ENCODE data around the gene E2F2.

GRCh38 chr1:23470282-23471070, 60.6 kb downstream of the E2F2 start:
- TF ChIP-seq POLR2A (IDR thresholded peaks at IDR 0.05): no peak
- no peak for TF ChIP-seq CTCF (IDR thresholded peaks at IDR 0.05 in 8 of 11, conservative IDR thresholded peaks at IDR 0.05 in 3 of 11)
- TF ChIP-seq POLR2AphosphoS5 (IDR thresholded peaks at IDR 0.05): no peak

Data from spleen (tissue), 7 donors.